ENCODE data around the gene GRM6. TPM values are rescaled to one million over a fixed set of nuclear protein-coding genes. Genes with fewer than 3 reads are reported as not detected.

Gene GRM6
- total and polyA plus RNA-seq, 9 of the 15 experiments (the other 6 are each of a cell fraction or from before 2014, with no cell fraction given) = not detected

GRCh38 chr5:178986326-178986960 is 8.7 kb downstream of the GRM6 start:
- in situ Hi-C loops (cut with MboI) = no loop called here
- WGBS (ENCODE audit: insufficient coverage, low coverage, missing lambda C conversion rate) = 24% methylated on average over 25 of the region's 43 CpGs

More at GRCh38 chr5:178986326-178986960, 8.7 kb downstream of the GRM6 start:
- no peak for ATAC-seq
- Histone ChIP-seq H3K79me2 (ENCODE audit: control insufficient read depth, insufficient read depth, low read length) (no peaks in the 10 kb centered on the region), H3K4me2 (ENCODE audit: insufficient read depth, low read length) (no peak overlapping the region), H3K4me3 (no peak overlapping the region), H3K4me1 (replicated peaks in 1 of 2; ENCODE audit: control insufficient read depth in 2 of 2, insufficient read depth in 2 of 2, low read length in 2 of 2) (no peaks in the 10 kb centered on the region; a peak in 1 of 5 replicates), H3K9ac (ENCODE audit: insufficient read depth in 1 of 2, low read depth in 2 of 2, low read length in 2 of 2) (no peak overlapping the region), H2AFZ (ENCODE audit: low read depth, low read length) (no peak overlapping the region), H3K27ac (ENCODE audit: extremely low read depth, low read depth, low read length) (no peak overlapping the region), H3K9me1 (ENCODE audit: control insufficient read depth, insufficient read depth, low read length) (no peaks in the 10 kb centered on the region), H3K9me3 (replicated peaks; ENCODE audit: control insufficient read depth, insufficient read depth, low read depth, low read length) (no peaks in the 10 kb centered on the region), H3K36me3 (ENCODE audit: control insufficient read depth, insufficient read depth, low read length) (no peaks in the 10 kb centered on the region), H3K27me3 (ENCODE audit: control insufficient read depth in 2 of 2, insufficient read depth in 2 of 2, low read length in 2 of 2) (peaks cover 0 to 40% of the 10 kb centered on the region in 2 experiments; a peak in 2 of 5 replicates), H4K20me1 (replicated peaks; ENCODE audit: control insufficient read depth, insufficient read depth, low read length) (no peaks in the 10 kb centered on the region)
- intact Hi-C loops (cut with micrococcal nuclease) = no loop called here
- no TSS peak for BruUV-seq (replicated peaks)
- FAIRE-seq = no peak
- ChIA-PET CTCF (ENCODE audit: low intra/inter-chr PET ratio) (no interaction called here), POLR2A (no interaction called here)
- TF ChIP-seq NR4A1 (CRISPR knock-in tag; IDR thresholded peaks at IDR 0.05) (no peak), NR4A1 (tag; IDR thresholded peaks at IDR 0.05) (no peak), POLR3G (IDR thresholded peaks at IDR 0.05; ENCODE audit: extremely low read depth, insufficient read length, insufficient replicate concordance) (no peak), TFAM (CRISPR knock-in tag; conservative IDR thresholded peaks at IDR 0.05) (no peak), KAT7 (CRISPR knock-in tag; IDR thresholded peaks at IDR 0.05; ENCODE audit: borderline replicate concordance) (no peak), CTCF (IDR thresholded peaks at IDR 0.05 in 2 of 3, conservative IDR thresholded peaks at IDR 0.05 in 1 of 3; ENCODE audit: insufficient read depth in 2 of 3, low read depth in 1 of 3, low read length in 3 of 3) (0 out of 6 replicates have a peak, but pooled peaks of 1 of the 3 experiments have one; percentile 7)
- no peak for DNase-seq (ENCODE audit: extremely low read depth in 1 of 4, low spot score in 3 of 4)

Measured in K562 (cell line).